Inferior parietal cortex (tissue), 1 donor: ENCODE data around the gene AMHR2.
"Not testable (repeated sequence)": the region's sequence is repeated elsewhere in the genome, so short reads cannot be mapped to it uniquely, and the experiment has no call there.

Experiments used
- DNase-seq: peaks from one replicate; pipeline ENCODE4 v3.0.0-alpha.2; 2016; ENCODE audit errors: extremely low spot score

The AMHR2 gene

GRCh38 chr12:53414756-53415417 lies 8.8 kb upstream of the AMHR2 start:
- DNase-seq = no peak

- DNase-seq = not testable (repeated sequence)
Measured at GRCh38 chr12:53415752-53416389, 7.8 kb upstream of the AMHR2 start.

- DNase-seq = not testable (repeated sequence)
Measured at GRCh38 chr12:53417291-53417816, 6.3 kb upstream of the AMHR2 start.

GRCh38 chr12:53418221-53418620 lies 5.4 kb upstream of the AMHR2 start:
- DNase-seq = no peak

GRCh38 chr12:53419756-53420155 lies 3.9 kb upstream of the AMHR2 start:
- DNase-seq = no peak

GRCh38 chr12:53422247-53422646 lies 1.4 kb upstream of the AMHR2 start:
- not testable (repeated sequence) for DNase-seq

- DNase-seq = no peak
Measured at GRCh38 chr12:53424626-53425514, 1.2 kb downstream of the AMHR2 start.

- no peak for DNase-seq
Measured at GRCh38 chr12:53425515-53426150, 2.0 kb downstream of the AMHR2 start.

- DNase-seq = no peak
Measured at GRCh38 chr12:53427905-53428594, 4.4 kb downstream of the AMHR2 start.

- DNase-seq = no peak
Measured at GRCh38 chr12:53428741-53429140, 5.1 kb downstream of the AMHR2 start.

GRCh38 chr12:53430116-53430515 lies 6.5 kb downstream of the AMHR2 start:
- no peak for DNase-seq

- DNase-seq = no peak
Measured at GRCh38 chr12:53431187-53431586, 7.5 kb downstream of the AMHR2 start.

- not testable (repeated sequence) for DNase-seq
Measured at GRCh38 chr12:53435326-53435725, 11.7 kb downstream of the AMHR2 start.

- DNase-seq = not testable (repeated sequence)
Measured at GRCh38 chr12:53439582-53439981, 15.9 kb downstream of the AMHR2 start.

- DNase-seq = peak; percentile 99
Measured at GRCh38 chr12:53441040-53441833, 17.6 kb downstream of the AMHR2 start, which contains the start of gene PRR13. Gene PRR13, plus strand, starts transcription at chr12:53441734. Its CDS starts 981 bp downstream, at chr12:53442715.

GRCh38 chr12:53443955-53444354 lies 20.3 kb downstream of the AMHR2 start:
- DNase-seq = no peak

GRCh38 chr12:53444593-53445325 lies 21.1 kb downstream of the AMHR2 start:
- DNase-seq = not testable (repeated sequence)

GRCh38 chr12:53450936-53451335 lies 27.3 kb downstream of the AMHR2 start:
- DNase-seq = no peak

- DNase-seq = peak; percentile 99
Measured at GRCh38 chr12:53451661-53452158, 28.1 kb downstream of the AMHR2 start, which contains the start of gene PCBP2. Gene PCBP2, plus strand, starts transcription at chr12:53452102. Its CDS starts 2,699 bp downstream, at chr12:53454801.
